Neural progenitor cell (in vitro differentiated cells): ENCODE data around the gene TRIL. TPM values are rescaled to one million over a fixed set of nuclear protein-coding genes. Genes with fewer than 3 reads are reported as not detected.

Experiments
- DNase-seq: peaks from one replicate; pipeline ENCODE4 v3.0.0-alpha.2; 2016; ENCODE audit warnings: low spot score
- H2AFZ ChIP-seq: fragments of 200-600 bp; sonication (generic); replicated peaks from 2 replicates; pipeline ENCODE4 v1.6.1; 2016; ENCODE audit warnings: antibody characterized with exemption
- H3F3A ChIP-seq: fragments of 200-600 bp; sonication (generic); 2 replicates; pipeline ENCODE4 v1.6.1; 2016; ENCODE audit warnings: antibody characterized with exemption, low read depth
- H3K27ac ChIP-seq: fragments of 200-600 bp; sonication (generic); 2 replicates; pipeline ENCODE4 v1.5.1; 2016; ENCODE audit warnings: mild to moderate bottlenecking
- H3K27me3 ChIP-seq: fragments of 200-600 bp; sonication (generic); 2 replicates; pipeline ENCODE4 v1.6.1; 2016; ENCODE audit warnings: mild to moderate bottlenecking, moderate library complexity
- H3K36me3 ChIP-seq: fragments of 200-600 bp; sonication (generic); 2 replicates; pipeline ENCODE4 v1.5.1; 2016
- H3K4me1 ChIP-seq: fragments of 200-600 bp; sonication (generic); 2 replicates; pipeline ENCODE4 v1.6.1; 2016; ENCODE audit warnings: mixed run types
- H3K4me2 ChIP-seq: fragments of 200-600 bp; sonication (generic); 2 replicates; pipeline ENCODE4 v1.6.1; 2016
- H3K4me3 ChIP-seq: fragments of 200-600 bp; sonication (generic); 2 replicates; pipeline ENCODE4 v1.5.1; 2016
- H3K79me2 ChIP-seq: fragments of 200-600 bp; sonication (generic); 2 replicates; pipeline ENCODE4 v1.6.1; 2016; ENCODE audit warnings: low read depth
- H3K9ac ChIP-seq: fragments of 200-600 bp; sonication (generic); 2 replicates; pipeline ENCODE4 v1.6.1; 2016
- H3K9me3 ChIP-seq: fragments of 200-600 bp; sonication (generic); 2 replicates; pipeline ENCODE4 v1.5.1; 2016; ENCODE audit warnings: low read depth
- H4K20me1 ChIP-seq: fragments of 200-600 bp; sonication (generic); 2 replicates; pipeline ENCODE4 v1.6.1; 2016; ENCODE audit warnings: low read depth
- H3K27ac Mint-ChIP-seq: 3 replicates; pipeline ENCODE4 v1.8.0; 2021; ENCODE audit warnings: mixed read lengths
- H3K27me3 Mint-ChIP-seq: 2 replicates; pipeline ENCODE4 v1.8.0; 2022; ENCODE audit warnings: low read depth, mild to moderate bottlenecking, inconsistent platforms, moderate library complexity, mixed read lengths; ENCODE audit not compliant: insufficient read depth
- H3K36me3 Mint-ChIP-seq: 3 replicates; pipeline ENCODE4 v1.8.0; 2021; ENCODE audit warnings: mixed read lengths
- H3K4me1 Mint-ChIP-seq: 3 replicates; pipeline ENCODE4 v1.8.0; 2021; ENCODE audit warnings: mixed read lengths
- H3K4me3 Mint-ChIP-seq: 3 replicates; pipeline ENCODE4 v1.8.0; 2021; ENCODE audit warnings: mild to moderate bottlenecking, moderate library complexity, mixed read lengths
- H3K9me3 Mint-ChIP-seq: 3 replicates; pipeline ENCODE4 v1.8.0; 2020; ENCODE audit warnings: mixed read lengths
- CTCF ChIP-seq: fragments of 200-600 bp; sonication (generic); IDR thresholded peaks from 2 replicates; pipeline ENCODE4 v1.5.1; 2017; ENCODE audit warnings: antibody characterized with exemption, mild to moderate bottlenecking
- EZH2 ChIP-seq: fragments of 200-600 bp; sonication (generic); IDR thresholded peaks from 2 replicates; pipeline ENCODE4 v1.6.1; 2017; ENCODE audit warnings: antibody characterized with exemption, mild to moderate bottlenecking, moderate library complexity
- EZH2phosphoT487 ChIP-seq: fragments of 200-600 bp; sonication (generic); IDR thresholded peaks from 2 replicates; pipeline ENCODE4 v1.6.1; 2017; ENCODE audit warnings: antibody characterized with exemption
- total RNA-seq: library from RNA; depleted of rRNA; stranded (reverse); fragments of >200 nt; gene quantifications from 2 replicates; pipeline ENCODE4 v1.2.3, GENCODE V29; 2015; ENCODE audit warnings: low replicate concordance

TRIL gene
- total RNA-seq, 1 donor from 2014 or later: 8.5 TPM

- Histone ChIP-seq H3K4me3 (no peak overlapping the region), H3F3A (peaks cover 30% of the 10 kb centered on the region), H3K27me3 (peaks cover 39% of the 10 kb centered on the region), H4K20me1 (peaks cover 2% of the 10 kb centered on the region), H3K36me3 (no peaks in the 10 kb centered on the region), H3K27ac (no peak overlapping the region), H3K9ac (no peak overlapping the region), H3K79me2 (no peaks in the 10 kb centered on the region), H3K4me2 (no peak overlapping the region), H3K4me1 (peaks cover 20% of the 10 kb centered on the region), H2AFZ (no peak overlapping the region), H3K9me3 (no peaks in the 10 kb centered on the region)
- H3K27ac Mint-ChIP-seq: no peak overlapping the region
- peaks cover 41% of the 10 kb centered on the region for H3K4me1 Mint-ChIP-seq
- no peak for DNase-seq
- H3K36me3 Mint-ChIP-seq: peaks cover 1% of the 10 kb centered on the region
- peaks cover 8% of the 10 kb centered on the region for H3K27me3 Mint-ChIP-seq
- H3K4me3 Mint-ChIP-seq: no peak overlapping the region
- peaks cover 2% of the 10 kb centered on the region for H3K9me3 Mint-ChIP-seq
- no peak for TF ChIP-seq EZH2
- no peak for TF ChIP-seq EZH2phosphoT487
- TF ChIP-seq CTCF: no peak
Observed at GRCh38 chr7:28960071-28960840, 2.1 kb upstream of the TRIL start.

GRCh38 chr7:28958980-28959347, 834 bp upstream of the TRIL start:
- Mint-ChIP-seq H3K27me3 (peaks cover 8% of the 10 kb centered on the region), H3K9me3 (no peaks in the 10 kb centered on the region), H3K36me3 (peaks cover 8% of the 10 kb centered on the region), H3K4me3 (peak overlapping the region; percentile 87), H3K27ac (peak overlapping the region; percentile 95), H3K4me1 (peaks cover 49% of the 10 kb centered on the region)
- H3K4me2 ChIP-seq: peak overlapping the region; percentile 93
- no peak for DNase-seq
- peaks cover 5% of the 10 kb centered on the region for H4K20me1 ChIP-seq
- H3K9me3 ChIP-seq: no peaks in the 10 kb centered on the region
- peak overlapping the region; percentile 64 for H3K4me3 ChIP-seq
- peak overlapping the region; percentile 98 for H2AFZ ChIP-seq
- H3K27me3 ChIP-seq: peaks cover 47% of the 10 kb centered on the region
- TF ChIP-seq CTCF (no peak), EZH2 (no peak), EZH2phosphoT487 (no peak)
- no peak overlapping the region for H3K27ac ChIP-seq
- H3K36me3 ChIP-seq: no peaks in the 10 kb centered on the region
- H3K9ac ChIP-seq: no peak overlapping the region
- H3F3A ChIP-seq: peaks cover 30% of the 10 kb centered on the region
- peaks cover 20% of the 10 kb centered on the region for H3K4me1 ChIP-seq
- H3K79me2 ChIP-seq: no peaks in the 10 kb centered on the region

GRCh38 chr7:28957751-28958234, 337 bp downstream of the TRIL start:
- Histone ChIP-seq H3K4me2 (peak overlapping the region; percentile 93), H3K27me3 (peaks cover 47% of the 10 kb centered on the region), H3K4me3 (peak overlapping the region; percentile 64), H3K4me1 (peaks cover 20% of the 10 kb centered on the region), H3K9me3 (no peaks in the 10 kb centered on the region), H3F3A (peaks cover 30% of the 10 kb centered on the region), H3K27ac (peak overlapping the region; percentile 78), H3K9ac (no peak overlapping the region), H3K36me3 (no peaks in the 10 kb centered on the region), H3K79me2 (no peaks in the 10 kb centered on the region), H4K20me1 (peaks cover 5% of the 10 kb centered on the region), H2AFZ (peak overlapping the region; percentile 98)
- no peaks in the 10 kb centered on the region for H3K9me3 Mint-ChIP-seq
- H3K4me1 Mint-ChIP-seq: peaks cover 59% of the 10 kb centered on the region
- peak overlapping the region; percentile 87 for H3K4me3 Mint-ChIP-seq
- peak; percentile 83 for DNase-seq
- peak overlapping the region; percentile 79 for H3K27ac Mint-ChIP-seq
- H3K27me3 Mint-ChIP-seq: peaks cover 8% of the 10 kb centered on the region
- peaks cover 14% of the 10 kb centered on the region for H3K36me3 Mint-ChIP-seq
- no peak for TF ChIP-seq EZH2phosphoT487
- peak; percentile 57 for TF ChIP-seq EZH2
- peak; percentile 9 for TF ChIP-seq CTCF
